Adipocyte (in vitro differentiated cells): ENCODE data around the gene MAMDC2.

Experiments
- DNase-seq: peaks from one replicate; pipeline ENCODE4 v3.0.0-alpha.2; 2015; ENCODE audit warnings: low read depth
- H3K27me3 ChIP-seq: replicated peaks from 2 replicates; pipeline ENCODE4 v1.7.0; 2013; ENCODE audit warnings: mild to moderate bottlenecking, low read length, moderate library complexity; ENCODE audit not compliant: control insufficient read depth, insufficient read depth
- H3K36me3 ChIP-seq: 2 replicates; pipeline ENCODE4 v1.7.0; 2013; ENCODE audit warnings: low read length, mild to moderate bottlenecking, moderate library complexity; ENCODE audit not compliant: control insufficient read depth, insufficient read depth, severe bottlenecking
- H3K4me1 ChIP-seq: 2 replicates; pipeline ENCODE4 v1.7.0; 2013; ENCODE audit warnings: mild to moderate bottlenecking, low read length, moderate library complexity; ENCODE audit not compliant: control insufficient read depth, insufficient read depth
- H3K4me3 ChIP-seq: 2 replicates; pipeline ENCODE4 v1.7.0; 2013; ENCODE audit warnings: mild to moderate bottlenecking, low read length, moderate library complexity
- H3K9ac ChIP-seq: 2 replicates; pipeline ENCODE4 v1.7.0; 2013; ENCODE audit warnings: mild to moderate bottlenecking, low read length, moderate library complexity
- H3K9me3 ChIP-seq: 2 replicates; pipeline ENCODE4 v1.7.0; 2013; ENCODE audit warnings: mild to moderate bottlenecking, low read length, moderate library complexity; ENCODE audit not compliant: control insufficient read depth

MAMDC2 gene

DNA sequence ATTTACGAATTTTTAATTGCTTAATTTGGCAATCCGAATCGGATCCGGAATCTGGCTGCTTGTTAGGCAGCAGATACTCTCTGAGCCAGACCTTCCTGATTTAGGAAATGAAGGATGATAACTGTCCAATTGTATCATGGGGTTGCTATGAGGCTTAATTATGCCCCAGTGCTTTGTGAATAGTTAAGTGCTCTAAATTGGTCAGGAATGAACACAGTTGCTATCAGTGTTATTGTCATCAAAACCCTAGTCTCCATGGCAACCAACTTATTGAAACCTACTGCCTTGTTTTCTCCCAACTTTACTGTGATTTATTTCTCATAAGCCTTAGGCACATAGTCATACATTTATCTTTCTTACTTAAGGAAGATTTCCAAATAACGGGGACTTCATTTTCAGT lies 47.9 kb downstream of the MAMDC2 start:
- H3K9me3 ChIP-seq = no peaks in the 10 kb centered on the region
- DNase-seq = no peak
- no peak overlapping the region for H3K9ac ChIP-seq
- H3K4me3 ChIP-seq = no peak overlapping the region
- no peaks in the 10 kb centered on the region for H3K36me3 ChIP-seq
- no peaks in the 10 kb centered on the region for H3K27me3 ChIP-seq
- H3K4me1 ChIP-seq = peaks cover 5% of the 10 kb centered on the region

DNA sequence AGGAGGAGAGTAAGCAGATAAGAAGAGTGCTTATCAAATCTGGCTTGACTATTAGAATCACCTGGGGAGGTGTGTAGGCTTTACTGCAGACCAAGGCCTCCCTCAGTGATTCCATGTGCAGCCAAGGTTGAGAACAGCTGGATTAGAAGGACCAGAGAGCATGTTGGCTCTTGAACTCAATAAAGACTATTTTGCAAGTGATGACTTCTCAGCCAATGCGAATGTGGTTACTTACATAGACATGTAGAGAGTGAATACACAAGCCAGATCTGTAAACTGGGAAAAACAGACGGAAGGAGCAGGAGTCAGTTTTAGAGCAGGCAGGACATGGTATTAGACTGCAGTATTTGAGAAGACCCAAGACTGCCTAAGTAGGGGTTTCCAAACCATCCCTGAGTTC lies 48.5 kb downstream of the MAMDC2 start:
- H3K36me3 ChIP-seq = no peaks in the 10 kb centered on the region
- no peak overlapping the region for H3K9ac ChIP-seq
- H3K4me1 ChIP-seq = peaks cover 5% of the 10 kb centered on the region
- H3K27me3 ChIP-seq = no peaks in the 10 kb centered on the region
- H3K4me3 ChIP-seq = no peak overlapping the region
- DNase-seq = no peak
- no peaks in the 10 kb centered on the region for H3K9me3 ChIP-seq

DNA sequence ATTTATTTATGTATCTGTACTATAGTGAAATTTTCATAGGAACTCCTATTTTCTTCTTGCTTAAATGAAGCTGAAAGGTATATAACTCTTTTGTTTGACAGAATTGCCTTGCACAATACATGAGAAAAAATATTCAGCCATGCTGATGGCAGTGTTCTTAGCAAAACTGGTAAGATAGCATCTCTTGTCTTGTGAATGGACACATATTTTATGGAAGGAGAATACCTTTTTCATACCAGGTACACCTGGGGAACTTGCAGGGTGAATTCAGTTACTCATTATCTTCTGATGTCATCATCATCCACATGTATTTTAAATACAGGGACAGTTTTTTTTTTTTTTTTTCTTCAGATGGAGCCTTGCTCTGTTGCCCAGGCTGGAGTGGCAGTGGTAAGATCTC lies 49.4 kb downstream of the MAMDC2 start:
- H3K9ac ChIP-seq = no peak overlapping the region
- H3K4me1 ChIP-seq = peaks cover 5% of the 10 kb centered on the region
- H3K9me3 ChIP-seq = no peaks in the 10 kb centered on the region
- H3K4me3 ChIP-seq = no peak overlapping the region
- H3K36me3 ChIP-seq = no peaks in the 10 kb centered on the region
- no peaks in the 10 kb centered on the region for H3K27me3 ChIP-seq
- DNase-seq = no peak

DNA sequence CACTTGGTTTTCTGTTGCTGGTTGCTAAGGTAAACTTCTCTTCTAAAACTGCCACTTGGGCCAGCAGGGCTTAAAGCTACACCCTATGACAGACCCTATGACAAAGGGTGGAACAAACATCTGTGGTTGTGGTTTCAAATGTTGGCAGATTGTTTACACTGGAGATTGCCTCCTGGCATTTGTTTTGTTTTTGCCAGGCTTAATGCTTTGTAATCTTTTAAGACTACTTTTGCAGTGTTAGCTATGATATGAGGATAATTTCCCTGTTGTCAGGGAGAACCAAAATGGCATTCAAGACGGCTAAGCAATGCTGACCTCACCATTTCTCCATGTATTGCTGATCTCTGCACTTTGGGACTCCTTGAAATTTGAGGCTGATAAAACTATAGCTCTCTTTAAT lies 50.3 kb downstream of the MAMDC2 start:
- Histone ChIP-seq H3K27me3 (no peaks in the 10 kb centered on the region), H3K9me3 (no peaks in the 10 kb centered on the region), H3K4me1 (peaks cover 5% of the 10 kb centered on the region), H3K9ac (no peak overlapping the region), H3K4me3 (no peak overlapping the region), H3K36me3 (no peaks in the 10 kb centered on the region)
- peak; percentile 36 for DNase-seq

DNA sequence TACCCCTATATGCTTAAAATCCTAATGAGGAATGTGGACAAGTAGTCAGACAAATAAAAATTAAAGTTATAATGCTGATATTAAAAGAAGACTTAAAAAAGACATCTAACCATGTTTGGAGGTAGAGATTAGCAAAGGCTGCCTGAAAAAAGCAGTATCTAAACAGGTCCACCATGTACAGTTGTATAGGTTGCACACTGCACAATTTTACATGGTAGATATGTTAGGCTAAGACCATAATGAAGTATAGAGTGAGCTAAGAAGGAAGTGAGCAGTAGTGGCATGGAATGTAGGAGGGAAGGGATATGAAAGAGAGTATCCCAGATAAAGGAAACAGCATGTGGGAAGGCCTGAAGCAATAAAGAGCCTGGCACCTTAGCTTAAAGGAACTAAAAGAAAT lies 51.1 kb downstream of the MAMDC2 start:
- no peaks in the 10 kb centered on the region for H3K9me3 ChIP-seq
- no peaks in the 10 kb centered on the region for H3K27me3 ChIP-seq
- no peak for DNase-seq
- H3K4me3 ChIP-seq = no peak overlapping the region
- H3K9ac ChIP-seq = no peak overlapping the region
- H3K4me1 ChIP-seq = peaks cover 5% of the 10 kb centered on the region
- H3K36me3 ChIP-seq = no peaks in the 10 kb centered on the region

DNA sequence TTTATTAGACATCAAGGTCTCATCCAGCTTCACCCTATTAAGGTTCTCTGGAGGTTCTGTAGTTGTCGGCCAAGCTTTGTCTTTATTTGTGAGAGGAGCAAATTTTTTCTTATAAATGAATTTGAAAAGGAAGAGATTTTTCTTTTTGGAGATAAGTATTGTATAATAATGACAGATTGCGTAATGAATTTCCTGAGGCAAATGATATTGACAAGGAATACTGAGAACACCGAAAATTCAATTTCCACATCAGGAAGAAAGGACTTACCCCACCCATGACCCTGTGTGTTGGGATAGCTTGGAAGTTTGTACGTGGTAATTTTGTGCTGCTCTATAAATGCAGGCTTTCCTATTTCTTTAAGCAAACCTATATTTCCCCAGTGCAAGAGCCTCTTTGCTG lies 53.5 kb downstream of the MAMDC2 start:
- Histone ChIP-seq H3K27me3 (no peaks in the 10 kb centered on the region), H3K4me1 (no peaks in the 10 kb centered on the region), H3K9ac (no peak overlapping the region), H3K9me3 (no peaks in the 10 kb centered on the region), H3K36me3 (no peaks in the 10 kb centered on the region), H3K4me3 (no peak overlapping the region)
- DNase-seq = no peak

DNA sequence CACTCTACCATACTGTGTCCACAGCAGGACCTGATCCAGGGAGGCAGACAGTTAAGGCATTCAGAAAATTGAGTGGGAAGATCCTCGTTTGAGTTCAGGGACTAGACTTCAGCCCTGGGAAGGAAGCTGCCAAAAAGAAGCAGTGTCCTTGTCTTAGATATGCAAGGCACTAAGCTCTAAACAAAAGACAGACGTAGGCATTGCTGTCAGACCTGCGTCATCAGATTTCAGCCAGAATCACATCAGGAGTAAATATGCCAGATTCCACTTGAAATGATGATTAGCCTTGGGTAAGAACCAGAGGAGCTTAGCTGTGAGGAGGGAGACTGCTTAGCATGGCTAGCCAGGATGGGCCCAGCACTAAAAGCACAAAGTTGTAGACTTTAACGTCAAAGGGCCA lies 56.7 kb downstream of the MAMDC2 start:
- Histone ChIP-seq H3K4me1 (no peaks in the 10 kb centered on the region), H3K9ac (no peak overlapping the region), H3K27me3 (no peaks in the 10 kb centered on the region), H3K4me3 (no peak overlapping the region), H3K36me3 (no peaks in the 10 kb centered on the region), H3K9me3 (no peaks in the 10 kb centered on the region)
- peak; percentile 52 for DNase-seq

DNA sequence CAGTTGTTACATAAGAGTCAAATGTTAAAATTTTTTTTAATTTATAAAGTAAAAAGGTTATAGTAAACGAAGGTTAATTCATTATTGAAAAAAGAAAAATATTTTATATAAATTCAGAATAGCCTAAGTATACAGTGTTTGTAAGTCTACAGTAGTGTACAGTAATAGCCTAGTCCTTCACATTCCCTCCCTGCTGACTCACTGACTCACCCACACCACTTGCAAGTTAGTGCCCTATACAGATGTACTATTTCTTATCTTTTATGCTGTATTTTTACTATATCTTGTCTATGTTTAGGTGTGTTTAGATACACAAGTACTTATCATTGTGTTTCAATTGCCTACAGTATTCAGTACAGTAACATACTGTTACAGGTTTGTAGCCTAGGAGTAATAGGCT lies 57.6 kb downstream of the MAMDC2 start:
- DNase-seq = no peak
- Histone ChIP-seq H3K4me1 (no peaks in the 10 kb centered on the region), H3K36me3 (no peaks in the 10 kb centered on the region), H3K9me3 (no peaks in the 10 kb centered on the region), H3K27me3 (no peaks in the 10 kb centered on the region), H3K4me3 (no peak overlapping the region), H3K9ac (no peak overlapping the region)

DNA sequence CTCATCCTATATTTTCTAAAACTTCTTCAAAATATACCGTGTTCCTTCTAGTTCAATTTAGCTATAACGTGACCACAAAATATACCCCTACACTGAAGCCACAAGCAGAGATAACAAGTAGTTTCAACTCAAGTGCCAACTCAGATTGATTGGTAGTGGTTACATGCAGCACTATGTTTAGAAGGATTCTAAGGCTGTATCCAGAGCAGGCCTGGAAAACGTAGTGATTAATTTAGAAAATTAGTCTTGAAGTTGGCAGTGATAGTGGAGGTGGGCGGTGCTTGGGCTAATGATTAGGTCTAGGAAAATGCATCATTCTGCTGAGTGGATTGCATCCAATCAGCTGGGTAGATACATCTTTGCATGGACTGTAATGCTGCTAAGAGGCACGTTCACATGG lies 61.5 kb downstream of the MAMDC2 start:
- no peaks in the 10 kb centered on the region for H3K9me3 ChIP-seq
- no peaks in the 10 kb centered on the region for H3K27me3 ChIP-seq
- peaks cover 4% of the 10 kb centered on the region for H3K36me3 ChIP-seq
- DNase-seq = no peak
- no peak overlapping the region for H3K4me3 ChIP-seq
- no peak overlapping the region for H3K9ac ChIP-seq
- H3K4me1 ChIP-seq = no peaks in the 10 kb centered on the region

DNA sequence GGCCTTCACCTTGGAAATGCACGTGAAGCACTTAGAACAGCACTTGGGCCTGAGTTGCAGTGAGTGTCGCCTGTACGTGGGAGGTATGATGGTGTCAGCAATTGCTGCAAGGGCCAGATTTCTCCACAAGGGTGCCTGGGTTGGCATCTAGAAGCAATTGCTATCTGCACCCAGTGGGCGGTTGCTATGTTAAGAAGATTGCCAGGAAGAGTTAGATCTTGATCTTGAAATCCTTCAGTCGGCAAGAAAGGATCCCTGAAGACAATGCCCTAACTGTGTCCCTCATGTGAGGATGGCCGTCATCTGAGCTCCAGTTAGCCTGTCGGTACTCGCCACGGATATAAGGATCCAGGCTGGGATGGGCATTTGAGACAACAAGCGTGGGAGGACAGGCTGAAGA lies 62.9 kb downstream of the MAMDC2 start:
- no peaks in the 10 kb centered on the region for H3K9me3 ChIP-seq
- H3K4me1 ChIP-seq = no peaks in the 10 kb centered on the region
- no peaks in the 10 kb centered on the region for H3K27me3 ChIP-seq
- DNase-seq = no peak
- peaks cover 4% of the 10 kb centered on the region for H3K36me3 ChIP-seq
- no peak overlapping the region for H3K9ac ChIP-seq
- no peak overlapping the region for H3K4me3 ChIP-seq

DNA sequence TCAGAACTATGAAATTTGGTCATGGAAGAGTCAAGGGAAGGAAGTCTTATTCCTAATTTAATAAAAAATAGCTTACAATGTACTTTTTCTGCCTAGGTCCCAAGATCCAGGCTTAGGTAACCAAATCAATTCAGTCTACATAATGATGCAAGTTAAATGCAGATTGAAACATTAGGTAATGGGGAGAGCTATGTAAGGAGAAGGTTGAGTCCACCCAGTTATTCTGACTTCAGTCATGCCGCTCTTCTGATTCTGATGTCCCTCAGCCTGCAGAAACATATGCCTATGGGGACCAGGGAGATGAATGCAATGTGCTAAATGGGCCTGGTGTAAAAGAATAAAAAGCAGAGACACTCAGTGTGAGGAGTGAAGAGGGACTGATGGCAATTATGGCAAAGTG lies 63.9 kb downstream of the MAMDC2 start:
- H3K9me3 ChIP-seq = no peaks in the 10 kb centered on the region
- no peak for DNase-seq
- H3K9ac ChIP-seq = no peak overlapping the region
- no peaks in the 10 kb centered on the region for H3K27me3 ChIP-seq
- no peaks in the 10 kb centered on the region for H3K4me1 ChIP-seq
- peaks cover 4% of the 10 kb centered on the region for H3K36me3 ChIP-seq
- H3K4me3 ChIP-seq = no peak overlapping the region

DNA sequence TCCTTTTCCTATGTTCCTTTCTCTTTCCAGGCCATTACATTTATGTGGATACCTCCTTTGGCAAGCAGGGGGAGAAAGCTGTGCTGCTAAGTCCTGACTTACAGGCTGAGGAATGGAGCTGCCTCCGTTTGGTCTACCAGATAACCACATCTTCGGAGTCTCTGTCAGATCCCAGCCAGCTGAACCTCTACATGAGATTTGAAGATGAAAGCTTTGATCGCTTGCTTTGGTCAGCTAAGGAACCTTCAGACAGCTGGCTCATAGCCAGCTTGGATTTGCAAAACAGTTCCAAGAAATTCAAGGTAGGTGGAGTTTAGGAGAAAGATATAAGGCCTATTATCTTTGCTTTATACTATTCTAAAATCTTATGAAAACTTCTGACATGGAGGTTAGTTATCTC lies 64.5 kb downstream of the MAMDC2 start:
- Histone ChIP-seq H3K9ac (no peak overlapping the region), H3K4me1 (no peaks in the 10 kb centered on the region), H3K9me3 (no peaks in the 10 kb centered on the region), H3K4me3 (no peak overlapping the region), H3K27me3 (no peaks in the 10 kb centered on the region), H3K36me3 (peaks cover 4% of the 10 kb centered on the region)
- DNase-seq = no peak
